Stimulated activated CD4-positive, alpha-beta T cell treated with anti-CD3 and anti-CD28 coated beads, Interleukin-2, amount 100 ng/mL, for 48 hours (primary cell): ENCODE measurements around the gene IFNL2.
A peak's percentile ranks its signal among the peaks of the same experiment; 100 is the strongest.
"Not testable (repeated sequence)": the region's sequence is repeated elsewhere in the genome, so short reads cannot be mapped to it uniquely, and the experiment has no call there.

Source experiments
- DNase-seq, 2 donors: peaks; one replicate each; pipeline ENCODE4 v3.0.0-alpha.2; 2020

The IFNL2 gene

GRCh38 chr19:39268085-39268484 lies at the start of gene IFNL2:
Gene IFNL2 (plus strand): TSS chr19:39268396. CDS start chr19:39268569, 173 bp downstream.
- not testable (repeated sequence) for DNase-seq

GRCh38 chr19:39219108-39219507 lies 49.1 kb upstream of the IFNL2 start:
- DNase-seq: not testable (repeated sequence)

- DNase-seq: no peak
These were observed 44.4 kb upstream of the IFNL2 start for GRCh38 chr19:39223703-39224279.

GRCh38 chr19:39224910-39225309 lies 43.3 kb upstream of the IFNL2 start:
- no peak for DNase-seq

- no peak for DNase-seq
These were observed 38.0 kb upstream of the IFNL2 start for GRCh38 chr19:39230096-39230764.

GRCh38 chr19:39232708-39233107 lies 35.5 kb upstream of the IFNL2 start:
- DNase-seq: no peak

GRCh38 chr19:39236527-39236926 lies 31.7 kb upstream of the IFNL2 start:
- DNase-seq: no peak

GRCh38 chr19:39237200-39238184 lies 30.7 kb upstream of the IFNL2 start:
- DNase-seq: peak in 1 of 2 donors; percentile 39

GRCh38 chr19:39238209-39238608 lies 30.0 kb upstream of the IFNL2 start:
- no peak for DNase-seq

GRCh38 chr19:39238944-39239343 lies 29.3 kb upstream of the IFNL2 start:
- DNase-seq: no peak

GRCh38 chr19:39240421-39240820 lies 27.8 kb upstream of the IFNL2 start:
- no peak for DNase-seq

GRCh38 chr19:39243741-39244140 lies 24.5 kb upstream of the IFNL2 start:
- DNase-seq: not testable (repeated sequence)

GRCh38 chr19:39244410-39245100 lies 23.6 kb upstream of the IFNL2 start, which contains the start of gene IFNL3:
Gene IFNL3 (minus strand): TSS chr19:39245006. CDS start chr19:39244967, 39 bp downstream.
- DNase-seq: not testable (repeated sequence)

- DNase-seq: not testable (repeated sequence)
These were observed 23.0 kb upstream of the IFNL2 start for GRCh38 chr19:39245166-39245565.

GRCh38 chr19:39246951-39247669 lies 21.1 kb upstream of the IFNL2 start:
- no peak for DNase-seq

- DNase-seq: no peak
These were observed 20.2 kb upstream of the IFNL2 start for GRCh38 chr19:39247701-39248664.

- DNase-seq: no peak
These were observed 19.4 kb upstream of the IFNL2 start, which contains the start of gene IFNL4 for GRCh38 chr19:39248806-39249205. Gene IFNL4 (minus strand): TSS chr19:39248856.

GRCh38 chr19:39251081-39251480 lies 17.1 kb upstream of the IFNL2 start:
- no peak for DNase-seq

- DNase-seq: no peak
These were observed 16.4 kb upstream of the IFNL2 start for GRCh38 chr19:39251846-39252245.

GRCh38 chr19:39252458-39252857 lies 15.7 kb upstream of the IFNL2 start:
- no peak for DNase-seq
